ENCODE measurements around the gene FAM107B. TPM values are rescaled to one million over a fixed set of nuclear protein-coding genes. Genes with fewer than 3 reads are reported as not detected.

FAM107B gene
- total RNA-seq, 2 experiments from 2014 or later = 130 to 135 TPM

DNA sequence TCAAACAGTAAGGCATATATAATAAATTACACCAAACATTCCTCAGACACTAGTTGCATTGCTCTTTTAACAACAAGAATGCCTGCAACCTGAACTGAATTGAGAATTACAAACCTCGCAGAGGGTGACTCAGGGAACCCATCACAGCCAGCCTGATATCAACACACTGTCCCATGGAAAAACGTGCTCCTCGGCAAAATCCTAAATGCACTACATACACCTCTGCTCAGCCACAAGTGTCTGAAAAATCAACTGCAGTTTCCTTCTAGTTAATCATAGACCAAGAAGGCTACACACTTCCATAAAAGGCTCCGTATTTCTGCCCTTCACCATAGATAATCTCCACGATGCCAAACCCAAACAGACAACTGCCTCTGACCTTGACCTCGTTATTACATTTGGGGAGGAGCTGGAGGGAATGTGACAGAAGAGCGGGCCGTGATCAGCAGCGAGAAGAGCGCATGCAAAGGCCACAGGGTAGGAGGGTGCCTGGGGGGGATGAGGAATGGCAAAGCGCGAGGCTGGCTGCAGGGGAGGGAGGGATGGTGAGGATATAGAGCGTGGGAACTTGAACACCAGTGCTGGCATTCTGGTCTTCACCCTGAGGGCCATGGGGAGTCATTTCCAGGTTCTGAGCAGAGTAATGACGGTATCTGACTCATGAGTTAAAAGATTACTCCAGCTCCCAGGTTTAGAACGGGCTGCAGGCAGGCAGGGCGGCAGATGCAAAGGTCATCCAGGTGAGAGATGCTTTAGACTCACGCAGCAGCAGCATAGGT is 242.0 kb downstream of the FAM107B start:
- DNase-seq (peak; percentile 15), ATAC-seq (no peak)
- Mint-ChIP-seq H3K27me3 (ENCODE audit: low read depth) (no peaks in the 10 kb centered on the region), H3K9me3 (ENCODE audit: insufficient read depth) (no peaks in the 10 kb centered on the region), H3K4me3 (no peak overlapping the region), H3K4me1 (ENCODE audit: low read depth) (peaks cover 76% of the 10 kb centered on the region), H3K27ac (peak overlapping the region; percentile 51), H3K36me3 (ENCODE audit: low read depth) (peaks cover 67% of the 10 kb centered on the region)
- ChIA-PET CTCF (no interaction called here), POLR2A (no interaction called here)

DNA sequence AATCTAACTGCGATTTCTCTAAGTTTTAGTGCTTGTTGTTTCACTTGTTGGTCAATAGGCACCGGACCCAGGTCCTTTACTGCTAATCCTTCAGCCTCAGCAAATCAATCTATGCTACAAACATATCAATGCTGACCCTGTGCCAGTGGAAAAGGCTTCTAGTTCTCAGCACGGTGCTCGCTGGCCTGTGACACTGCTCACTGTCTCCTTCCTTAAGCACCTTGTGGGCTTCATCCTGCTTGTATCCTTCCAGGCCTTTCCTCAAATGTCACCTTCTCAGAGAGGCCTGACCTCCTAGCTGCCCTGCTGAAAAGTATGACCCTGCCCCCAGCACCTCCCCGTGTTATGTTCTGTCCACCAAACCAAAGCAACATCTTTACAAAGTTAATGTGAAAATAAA is 242.7 kb downstream of the FAM107B start:
- peaks cover 80% of the 10 kb centered on the region for H3K4me1 Mint-ChIP-seq (ENCODE audit: low read depth)
- DNase-seq (no peak), ATAC-seq (no peak)
- no peaks in the 10 kb centered on the region for H3K9me3 Mint-ChIP-seq (ENCODE audit: insufficient read depth)
- no peaks in the 10 kb centered on the region for H3K27me3 Mint-ChIP-seq (ENCODE audit: low read depth)
- ChIA-PET POLR2A (no interaction called here), CTCF (no interaction called here)
- H3K36me3 Mint-ChIP-seq (ENCODE audit: low read depth) = peaks cover 68% of the 10 kb centered on the region
- peak overlapping the region; percentile 3 for H3K27ac Mint-ChIP-seq
- H3K4me3 Mint-ChIP-seq = no peak overlapping the region

DNA sequence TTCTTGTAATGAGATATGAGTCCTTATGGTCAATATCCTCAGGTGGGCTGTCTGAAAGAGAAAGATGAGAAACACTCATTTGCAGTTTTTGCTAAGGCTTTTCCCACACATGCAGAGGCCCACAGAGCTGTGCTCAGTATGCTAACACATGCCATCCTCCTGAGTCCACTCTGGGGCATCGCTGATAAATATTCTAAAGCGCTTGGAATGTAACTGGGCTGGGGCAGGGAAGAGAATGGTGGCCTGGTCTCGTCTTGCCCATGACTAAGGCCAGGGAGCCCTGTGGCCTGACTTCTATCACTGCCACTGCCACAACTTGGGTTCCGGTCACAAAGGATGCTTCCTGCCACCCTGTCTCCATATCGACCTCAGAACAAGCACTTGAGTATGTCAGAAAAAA is 244.2 kb downstream of the FAM107B start:
- ChIA-PET CTCF (interaction anchor here (1.2 to 1.3 kb wide), 2 partner anchors 12 to 31 kb away, joined by 3 to 4 read pairs; no protein-coding TSS in a partner anchor), POLR2A (no interaction called here)
- H3K36me3 Mint-ChIP-seq (ENCODE audit: low read depth) = peaks cover 70% of the 10 kb centered on the region
- peaks cover 82% of the 10 kb centered on the region for H3K4me1 Mint-ChIP-seq (ENCODE audit: low read depth)
- DNase-seq = peak; percentile 15
- no peak for ATAC-seq
- H3K4me3 Mint-ChIP-seq = no peak overlapping the region
- H3K27me3 Mint-ChIP-seq (ENCODE audit: low read depth) = no peaks in the 10 kb centered on the region
- H3K9me3 Mint-ChIP-seq (ENCODE audit: insufficient read depth) = no peaks in the 10 kb centered on the region
- H3K27ac Mint-ChIP-seq = no peak overlapping the region

DNA sequence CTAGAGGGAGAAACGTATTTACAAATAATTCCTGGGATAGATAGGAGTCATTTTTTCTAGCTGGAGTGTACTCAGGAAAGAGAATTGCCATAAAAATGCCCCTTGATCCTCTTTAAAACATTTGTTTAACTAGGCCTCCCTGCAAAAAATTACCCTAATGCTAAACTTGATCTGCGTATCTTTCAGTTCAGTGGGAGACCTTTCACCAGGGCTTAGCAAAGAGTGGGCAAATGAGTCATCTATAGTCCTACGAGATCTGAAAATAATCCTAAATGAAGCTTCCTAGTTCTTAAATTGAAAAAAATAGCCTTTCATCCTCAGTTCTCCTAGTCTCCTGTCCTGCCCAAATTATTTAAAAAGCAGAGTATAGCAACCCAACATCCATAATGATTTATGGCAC is 245.3 kb downstream of the FAM107B start:
- Mint-ChIP-seq H3K4me1 (ENCODE audit: low read depth) (peaks cover 82% of the 10 kb centered on the region), H3K27ac (peak overlapping the region; percentile 12), H3K4me3 (no peak overlapping the region), H3K9me3 (ENCODE audit: insufficient read depth) (no peaks in the 10 kb centered on the region), H3K27me3 (ENCODE audit: low read depth) (no peaks in the 10 kb centered on the region), H3K36me3 (ENCODE audit: low read depth) (peaks cover 66% of the 10 kb centered on the region)
- ChIA-PET POLR2A (interaction anchor here (0.9 to 1.3 kb wide), 5 partner anchors 8 to 309 kb away, joined by 3 to 5 read pairs (median 4); partner anchors contain the start of genes CDNF, HSPA14 and MSANTD7), CTCF (interaction anchor here (0.8 to 1.9 kb wide), 10 partner anchors 8 to 303 kb away, joined by 3 to 26 read pairs (median 4); no protein-coding TSS in a partner anchor)
- DNase-seq = no peak
- ATAC-seq = no peak

GRCh38 chr10:14528450-14528849 is 246.2 kb downstream of the FAM107B start:
- H3K4me1 Mint-ChIP-seq (ENCODE audit: low read depth) = peaks cover 84% of the 10 kb centered on the region
- CTCF ChIA-PET = interaction anchor here (0.6 to 1.9 kb wide), 12 partner anchors 9 to 728 kb away, joined by 3 to 26 read pairs (median 3); no protein-coding TSS in a partner anchor
- H3K9me3 Mint-ChIP-seq (ENCODE audit: insufficient read depth) = no peaks in the 10 kb centered on the region
- peak; percentile 54 for DNase-seq
- peak overlapping the region; percentile 16 for H3K4me3 Mint-ChIP-seq
- H3K27me3 Mint-ChIP-seq (ENCODE audit: low read depth) = no peaks in the 10 kb centered on the region
- H3K27ac Mint-ChIP-seq = peak overlapping the region; percentile 13
- POLR2A ChIA-PET = interaction anchor here (0.9 to 1.3 kb wide), 5 partner anchors 9 to 310 kb away, joined by 3 to 5 read pairs (median 4); partner anchors contain the start of genes CDNF, HSPA14 and MSANTD7
- peak; percentile 96 for ATAC-seq
- peaks cover 66% of the 10 kb centered on the region for H3K36me3 Mint-ChIP-seq (ENCODE audit: low read depth)

GRCh38 chr10:14527915-14528314 is 246.8 kb downstream of the FAM107B start:
- no peak for DNase-seq
- Mint-ChIP-seq H3K36me3 (ENCODE audit: low read depth) (peaks cover 66% of the 10 kb centered on the region), H3K27me3 (ENCODE audit: low read depth) (no peaks in the 10 kb centered on the region), H3K9me3 (ENCODE audit: insufficient read depth) (no peaks in the 10 kb centered on the region), H3K4me3 (peak overlapping the region; percentile 16), H3K27ac (peak overlapping the region; percentile 56), H3K4me1 (ENCODE audit: low read depth) (peaks cover 85% of the 10 kb centered on the region)
- ChIA-PET POLR2A (interaction anchor here (1.3 kb wide), 1 partner anchor 70 kb away, joined by 4 read pairs; no protein-coding TSS in a partner anchor), CTCF (interaction anchor here (0.6 to 1.9 kb wide), 7 partner anchors 9 to 728 kb away, joined by 3 to 26 read pairs (median 4); no protein-coding TSS in a partner anchor)
- ATAC-seq = no peak

GRCh38 chr10:14527134-14527844 is 247.4 kb downstream of the FAM107B start:
- DNase-seq (no peak), ATAC-seq (no peak)
- H3K27me3 Mint-ChIP-seq (ENCODE audit: low read depth) = no peaks in the 10 kb centered on the region
- H3K36me3 Mint-ChIP-seq (ENCODE audit: low read depth) = peaks cover 63% of the 10 kb centered on the region
- no peak overlapping the region for H3K4me3 Mint-ChIP-seq
- no peak overlapping the region for H3K27ac Mint-ChIP-seq
- peaks cover 81% of the 10 kb centered on the region for H3K4me1 Mint-ChIP-seq (ENCODE audit: low read depth)
- no peaks in the 10 kb centered on the region for H3K9me3 Mint-ChIP-seq (ENCODE audit: insufficient read depth)
- ChIA-PET CTCF (interaction anchor here (0.6 to 0.9 kb wide), 3 partner anchors 9 to 88 kb away, joined by 3 to 4 read pairs (median 4); no protein-coding TSS in a partner anchor), POLR2A (no interaction called here)

GRCh38 chr10:14526326-14526725 is 248.4 kb downstream of the FAM107B start:
- CTCF ChIA-PET = no interaction called here
- no peak for DNase-seq
- Mint-ChIP-seq H3K4me1 (ENCODE audit: low read depth) (peaks cover 73% of the 10 kb centered on the region), H3K9me3 (ENCODE audit: insufficient read depth) (no peaks in the 10 kb centered on the region), H3K27ac (no peak overlapping the region), H3K27me3 (ENCODE audit: low read depth) (no peaks in the 10 kb centered on the region), H3K36me3 (ENCODE audit: low read depth) (peaks cover 69% of the 10 kb centered on the region), H3K4me3 (no peak overlapping the region)
- ATAC-seq = no peak
- POLR2A ChIA-PET = no interaction called here

DNA sequence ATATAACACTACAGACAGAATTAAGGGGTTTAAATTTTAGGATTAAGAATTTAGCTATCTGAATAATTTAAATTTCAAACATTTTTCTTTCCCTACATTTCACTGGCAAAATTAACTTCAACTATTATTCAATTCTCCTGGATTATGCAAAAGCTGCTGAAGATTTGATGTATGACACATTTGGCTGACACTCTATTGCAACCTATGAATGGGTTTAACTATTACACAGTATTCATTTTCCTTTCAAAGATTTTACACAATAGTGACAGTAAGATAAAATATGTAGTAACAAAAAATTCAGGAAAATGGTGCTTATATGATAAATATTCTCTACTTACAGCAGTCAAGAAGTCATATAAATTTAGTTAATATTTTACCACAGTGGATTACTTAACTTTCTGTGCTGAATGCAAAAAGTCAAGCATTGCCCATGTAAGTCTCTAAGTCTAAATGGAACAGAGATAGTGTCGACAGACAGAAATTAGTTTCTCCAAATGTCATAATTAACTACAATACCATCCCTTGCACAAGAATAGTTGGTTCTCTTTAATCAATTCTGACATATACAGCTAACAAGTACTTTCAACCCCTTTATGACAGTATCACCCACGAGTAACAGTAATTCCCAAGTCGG is 249.9 kb downstream of the FAM107B start:
- ChIA-PET CTCF (interaction anchor here (1.3 to 1.6 kb wide), 2 partner anchors 26 to 298 kb away, joined by 3 to 4 read pairs; no protein-coding TSS in a partner anchor), POLR2A (no interaction called here)
- Mint-ChIP-seq H3K27ac (no peak overlapping the region), H3K36me3 (ENCODE audit: low read depth) (peaks cover 75% of the 10 kb centered on the region), H3K27me3 (ENCODE audit: low read depth) (no peaks in the 10 kb centered on the region), H3K4me1 (ENCODE audit: low read depth) (peaks cover 60% of the 10 kb centered on the region), H3K9me3 (ENCODE audit: insufficient read depth) (no peaks in the 10 kb centered on the region), H3K4me3 (no peak overlapping the region)
- DNase-seq = no peak
- ATAC-seq = no peak

DNA sequence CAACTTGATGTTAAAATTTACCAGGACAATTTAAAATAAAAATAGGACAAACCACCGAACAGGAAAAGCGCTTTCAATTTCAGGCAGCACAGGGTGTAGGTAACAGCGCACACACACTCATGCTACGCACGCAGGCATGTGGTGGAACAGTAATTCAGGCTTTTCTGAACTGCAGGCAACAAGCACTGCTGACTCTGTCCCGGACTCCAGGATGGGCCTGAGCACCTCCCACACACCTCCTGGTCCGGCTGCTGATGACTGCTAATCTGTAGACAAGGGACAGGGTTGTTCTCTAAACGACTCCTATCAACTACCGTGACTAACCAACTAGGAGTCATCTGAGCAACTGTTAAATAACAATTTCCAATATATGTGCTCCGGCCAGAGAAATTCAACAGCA is 251.4 kb downstream of the FAM107B start:
- H3K36me3 Mint-ChIP-seq (ENCODE audit: low read depth) = peaks cover 74% of the 10 kb centered on the region
- H3K9me3 Mint-ChIP-seq (ENCODE audit: insufficient read depth) = no peaks in the 10 kb centered on the region
- no peak for ATAC-seq
- ChIA-PET POLR2A (no interaction called here), CTCF (interaction anchor here (0.7 kb wide), 1 partner anchor 15 kb away, joined by 3 read pairs; no protein-coding TSS in a partner anchor)
- no peak overlapping the region for H3K4me3 Mint-ChIP-seq
- H3K4me1 Mint-ChIP-seq (ENCODE audit: low read depth) = peaks cover 45% of the 10 kb centered on the region
- H3K27me3 Mint-ChIP-seq (ENCODE audit: low read depth) = no peaks in the 10 kb centered on the region
- peak overlapping the region; percentile 46 for H3K27ac Mint-ChIP-seq
- DNase-seq = no peak

DNA sequence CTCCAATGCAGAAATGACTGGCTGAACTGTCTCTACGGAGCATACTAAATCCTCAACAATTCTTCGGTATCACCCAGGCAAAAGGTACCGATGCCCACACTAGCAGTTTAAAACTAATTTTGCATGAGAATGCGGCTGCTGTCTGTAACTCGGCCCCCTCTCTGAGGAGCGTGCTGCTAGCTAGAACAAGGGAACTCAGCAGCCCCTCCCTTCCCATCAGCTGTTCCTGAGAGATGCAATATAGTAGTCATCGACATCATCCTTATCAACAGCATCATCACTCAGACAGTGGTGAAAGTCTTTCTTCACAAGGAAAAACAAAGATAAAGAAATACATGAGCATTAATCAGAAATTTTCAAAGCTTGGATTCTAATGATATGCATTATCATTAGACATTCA is 254.9 kb downstream of the FAM107B start:
- Mint-ChIP-seq H3K36me3 (ENCODE audit: low read depth) (peaks cover 75% of the 10 kb centered on the region), H3K4me3 (no peak overlapping the region), H3K27me3 (ENCODE audit: low read depth) (no peaks in the 10 kb centered on the region), H3K27ac (no peak overlapping the region), H3K4me1 (ENCODE audit: low read depth) (peaks cover 19% of the 10 kb centered on the region), H3K9me3 (ENCODE audit: insufficient read depth) (no peaks in the 10 kb centered on the region)
- CTCF ChIA-PET = interaction anchor here (2.4 kb wide), 1 partner anchor 23 kb away, joined by 9 read pairs; no protein-coding TSS in a partner anchor
- DNase-seq = no peak
- POLR2A ChIA-PET = no interaction called here
- ATAC-seq = no peak
